Body of pancreas (tissue), 4 donors: Measurements from ENCODE around the gene TTC7B. TPM values are rescaled to one million over a fixed set of nuclear protein-coding genes. Genes with fewer than 3 reads are reported as not detected.

ENCODE experiments used
- ATAC-seq: fragments of 150-250 bp; one replicate; pipeline ENCODE4 v1.9.1; 2016
- DNase-seq, 4 donors: peaks; one replicate each; pipeline ENCODE4 v3.0.0-alpha.2; 2019
- H3K27ac ChIP-seq, 4 donors: fragments of 200-600 bp; sonication (generic); 1 replicate in 3 of 4; 2 replicates in 1 of 4; pipeline versions ENCODE4 v1.5.1 to v1.6.1; 2016 to 2019; ENCODE audit warnings: mild to moderate bottlenecking in 1 of 4, mixed read lengths in 1 of 4, moderate library complexity in 1 of 4
- H3K27me3 ChIP-seq, 2 donors: fragments of 200-600 bp; sonication (generic); one replicate each; pipeline ENCODE4 v1.6.0; 2016; ENCODE audit warnings: mild to moderate bottlenecking in 1 of 2
- H3K36me3 ChIP-seq, 2 donors: fragments of 200-600 bp; sonication (generic); replicated peaks in 1 of 2; 2 replicates each; pipeline ENCODE4 v1.5.1; 2016; ENCODE audit warnings: low read depth in 2 of 2; ENCODE audit not compliant: insufficient read depth in 1 of 2
- H3K4me1 ChIP-seq: fragments of 200-600 bp; sonication (generic); one replicate; pipeline ENCODE4 v1.6.0; 2016
- H3K4me3 ChIP-seq, 2 donors: fragments of 200-600 bp; sonication (generic); 1 replicate in 1 of 2; 2 replicates in 1 of 2; pipeline ENCODE4 v1.5.1; 2016 to 2019
- H3K9me3 ChIP-seq, 3 donors: fragments of 200-600 bp; sonication (generic); 1 replicate in 2 of 3; 2 replicates in 1 of 3; pipeline ENCODE4 v1.5.1; 2016
- CTCF ChIP-seq, 7 experiments: fragments of 450-650 bp in 4 of 7; fragments of 200-600 bp in 3 of 7; sonication (generic) in 3 of 7; IDR thresholded peaks; one replicate each; pipeline ENCODE4 v1.5.1; 2016 to 2019; ENCODE audit warnings: antibody characterized with exemption in 7 of 7
- POLR2A ChIP-seq, 3 donors: fragments of 450-650 bp; IDR thresholded peaks; one replicate each; pipeline ENCODE4 v1.6.1; 2016; ENCODE audit warnings: antibody characterized with exemption in 3 of 3, mild to moderate bottlenecking in 2 of 3
- WGBS, 2 donors: methylation state at CpG; one replicate each; pipeline ENCODE4 v1.1.5; 2017; 5-methylcytosine and 5-hydroxymethylcytosine counted together
- intact Hi-C: fragments of 100-400 bp; cut with DNase I; formaldehyde crosslinking; loops from one replicate; pipeline ENCODE4 v1.15.1; 2023
- total RNA-seq, 2 donors: library from RNA; depleted of rRNA; stranded (reverse); fragments of >200 nt; gene quantifications; one replicate each; pipeline ENCODE4 v1.1.0, GENCODE V29; 2016

Gene TTC7B
- total RNA-seq, 2 donors from 2014 or later = 15.3 to 44.2 TPM

- 86 to 91% methylated on average over 29 of the region's 29 CpGs for WGBS, 2 donors
- Histone ChIP-seq H3K4me1 (no peaks in the 10 kb centered on the region), H3K27ac (no peak overlapping the region), H3K9me3 (no peaks in the 10 kb centered on the region), H3K36me3 (no peaks in the 10 kb centered on the region), H3K4me3 (no peak overlapping the region), H3K27me3 (no peaks in the 10 kb centered on the region)
- TF ChIP-seq POLR2A (IDR thresholded peaks at IDR 0.05) = no peak
- no peak for TF ChIP-seq CTCF (IDR thresholded peaks at IDR 0.05)
- DNase-seq (peak in 1 of 4 donors; percentile 21), ATAC-seq (no peak)
- intact Hi-C loops = no loop called here
Measured at GRCh38 chr14:90573385-90574105, 242.7 kb downstream of the TTC7B start.

- WGBS, 2 donors = 92 to 96% methylated on average over 11 of the region's 11 CpGs
- Histone ChIP-seq H3K4me1 (no peaks in the 10 kb centered on the region), H3K27me3 (no peaks in the 10 kb centered on the region), H3K36me3 (no peaks in the 10 kb centered on the region), H3K27ac (no peak overlapping the region), H3K4me3 (no peak overlapping the region), H3K9me3 (no peaks in the 10 kb centered on the region)
- no peak for TF ChIP-seq CTCF (IDR thresholded peaks at IDR 0.05)
- no peak for TF ChIP-seq POLR2A (IDR thresholded peaks at IDR 0.05)
- ATAC-seq = no peak
- DNase-seq = no peak
- intact Hi-C loops = no loop called here
Measured at GRCh38 chr14:90572441-90573150, 243.6 kb downstream of the TTC7B start.

- Histone ChIP-seq H3K27me3 (no peaks in the 10 kb centered on the region), H3K9me3 (no peaks in the 10 kb centered on the region), H3K4me3 (no peak overlapping the region), H3K27ac (no peak overlapping the region), H3K4me1 (no peaks in the 10 kb centered on the region), H3K36me3 (no peaks in the 10 kb centered on the region)
- WGBS, 2 donors = 88 to 90% methylated on average over 13 of the region's 13 CpGs
- intact Hi-C loops = no loop called here
- TF ChIP-seq POLR2A (IDR thresholded peaks at IDR 0.05) (no peak), CTCF (IDR thresholded peaks at IDR 0.05) (no peak)
- DNase-seq (no peak), ATAC-seq (no peak)
Measured at GRCh38 chr14:90571149-90571947, 244.9 kb downstream of the TTC7B start.

GRCh38 chr14:90570461-90570860 lies 245.8 kb downstream of the TTC7B start:
- H3K27me3 ChIP-seq = no peaks in the 10 kb centered on the region
- H3K27ac ChIP-seq = no peak overlapping the region
- TF ChIP-seq POLR2A (IDR thresholded peaks at IDR 0.05) (no peak), CTCF (IDR thresholded peaks at IDR 0.05) (no peak)
- WGBS, 2 donors = 87 to 93% methylated on average over 17 of the region's 17 CpGs
- H3K4me3 ChIP-seq = no peak overlapping the region
- H3K4me1 ChIP-seq = no peaks in the 10 kb centered on the region
- H3K36me3 ChIP-seq = no peaks in the 10 kb centered on the region
- H3K9me3 ChIP-seq = no peaks in the 10 kb centered on the region
- ATAC-seq (no peak), DNase-seq (no peak)
- intact Hi-C loops = no loop called here
